Sigmoid colon (tissue), 7 donors: ENCODE data around the gene DNAH14. TPM values are rescaled to one million over a fixed set of nuclear protein-coding genes. Genes with fewer than 3 reads are reported as not detected.
"Not testable (repeated sequence)": the region's sequence is repeated elsewhere in the genome, so short reads cannot be mapped to it uniquely, and the experiment has no call there.

ENCODE experiments used
- DNase-seq: peaks from one replicate; pipeline ENCODE4 v3.0.0-alpha.2; 2019
- H3K27ac ChIP-seq, 4 donors: fragments of 200-600 bp; sonication (generic); one replicate each; pipeline ENCODE4 v1.5.1; 2016 to 2019; ENCODE audit warnings: mild to moderate bottlenecking in 1 of 4
- H3K27me3 ChIP-seq, 3 donors: fragments of 200-600 bp; sonication (generic); one replicate each; pipeline ENCODE4 v1.5.1; 2019; ENCODE audit warnings: mild to moderate bottlenecking in 1 of 3
- H3K36me3 ChIP-seq, 4 donors: fragments of 200-600 bp; sonication (generic); one replicate each; pipeline ENCODE4 v1.5.1; 2016 to 2019
- H3K4me1 ChIP-seq, 4 donors: fragments of 200-600 bp; sonication (generic); one replicate each; pipeline ENCODE4 v1.5.1; 2017 to 2019
- H3K4me3 ChIP-seq, 4 donors: fragments of 200-600 bp; sonication (generic); one replicate each; pipeline ENCODE4 v1.5.1; 2017 to 2019; ENCODE audit warnings: mild to moderate bottlenecking in 2 of 4, moderate library complexity in 1 of 4
- H3K9me3 ChIP-seq, 4 donors: fragments of 200-600 bp in 3 of 4; sonication (generic) in 3 of 4; one replicate each; pipeline versions ENCODE4 v1.5.1 to v1.6.1; 2013 to 2019
- CTCF ChIP-seq, 4 experiments: fragments of 450-650 bp in 3 of 4; fragments of 200-600 bp in 1 of 4; IDR thresholded peaks; one replicate each; pipeline ENCODE4 v1.5.1; 2016 to 2019; ENCODE audit warnings: antibody characterized with exemption in 4 of 4, mild to moderate bottlenecking in 3 of 4, moderate library complexity in 2 of 4
- EP300 ChIP-seq, 4 donors: sonication (generic); formaldehyde crosslinking; IDR thresholded peaks; one replicate each; pipeline ENCODE4 v1.6.1; 2017; ENCODE audit warnings: antibody characterized with exemption in 4 of 4
- POLR2A ChIP-seq, 2 donors: fragments of 450-650 bp; IDR thresholded peaks; one replicate each; pipeline ENCODE4 v1.6.1; 2016; ENCODE audit warnings: antibody characterized with exemption in 2 of 2, mild to moderate bottlenecking in 2 of 2, moderate library complexity in 2 of 2
- POLR2AphosphoS5 ChIP-seq, 4 donors: sonication (generic); formaldehyde crosslinking; IDR thresholded peaks; one replicate each; pipeline ENCODE4 v1.6.1; 2017; ENCODE audit warnings: antibody characterized with exemption in 4 of 4
- WGBS, 2 donors: extraction: QIAGEN DNeasy Blood & Tissue Kit; methylation state at CpG; one replicate each; pipeline ENCODE4 v1.1.7; 2013; 5-methylcytosine and 5-hydroxymethylcytosine counted together
- intact Hi-C: fragments of 100-400 bp; cut with DNase I; formaldehyde crosslinking; loops from one replicate; pipeline ENCODE4 v1.15.1; 2023
- polyA plus RNA-seq, 3 donors: library from polyadenylated mRNA; stranded (reverse); fragments of 200-250 nt; gene quantifications; one replicate each; pipeline ENCODE4 v1.2.3, GENCODE V29; 2013
- total RNA-seq, 4 donors: library from RNA; depleted of rRNA; stranded (reverse); fragments of >200 nt; gene quantifications; one replicate each; pipeline ENCODE4 v1.1.0, GENCODE V29; 2016
- donor health status: healthy with polysubstance abuse.
- donor health status: Bipolar disorder and iron deficiency.
- donor health status: healthy.

The DNAH14 gene
- total and polyA plus RNA-seq, 7 donors = 2.4 to 9.7 (median 3.3) TPM

DNA sequence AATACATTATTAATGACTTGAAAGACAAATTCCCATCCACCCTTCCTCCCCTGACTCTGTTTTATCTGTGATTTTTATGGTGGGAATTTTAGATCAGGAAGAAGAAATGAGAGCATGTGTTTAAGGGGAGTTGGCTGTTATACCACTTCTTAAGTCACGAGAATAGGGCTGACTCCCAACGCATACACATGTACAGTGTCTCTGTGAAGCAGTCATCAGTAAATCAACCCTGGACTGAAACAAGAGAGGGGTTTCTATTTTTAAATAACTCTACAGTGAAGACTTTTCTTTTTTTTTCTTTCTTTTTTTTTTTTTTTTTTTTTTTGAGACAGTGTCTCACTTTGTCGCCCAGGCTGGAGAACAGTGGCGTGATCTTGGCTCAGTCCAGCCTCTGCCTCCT, 392.3 kb downstream of the DNAH14 start:
- WGBS, 2 donors = 97 to 98% methylated on average over 4 of the region's 4 CpGs
- no peaks in the 10 kb centered on the region for H3K27me3 ChIP-seq
- intact Hi-C loops = no loop called here
- H3K4me3 ChIP-seq = no peak overlapping the region
- H3K9me3 ChIP-seq = no peaks in the 10 kb centered on the region
- H3K36me3 ChIP-seq = no peaks in the 10 kb centered on the region
- DNase-seq = no peak
- H3K27ac ChIP-seq = no peak overlapping the region
- no peaks in the 10 kb centered on the region for H3K4me1 ChIP-seq
- TF ChIP-seq POLR2A (IDR thresholded peaks at IDR 0.05) (no peak), POLR2AphosphoS5 (IDR thresholded peaks at IDR 0.05) (no peak), EP300 (IDR thresholded peaks at IDR 0.05) (no peak), CTCF (IDR thresholded peaks at IDR 0.05) (no peak)

- H3K4me1 ChIP-seq = no peaks in the 10 kb centered on the region
- no peaks in the 10 kb centered on the region for H3K36me3 ChIP-seq
- H3K27me3 ChIP-seq = no peaks in the 10 kb centered on the region
- H3K27ac ChIP-seq = no peak overlapping the region
- intact Hi-C loops = no loop called here
- DNase-seq = no peak
- H3K4me3 ChIP-seq = no peak overlapping the region
- H3K9me3 ChIP-seq = no peaks in the 10 kb centered on the region
- TF ChIP-seq POLR2AphosphoS5 (IDR thresholded peaks at IDR 0.05) = no peak
- no peak for TF ChIP-seq EP300 (IDR thresholded peaks at IDR 0.05)
- no peak for TF ChIP-seq POLR2A (IDR thresholded peaks at IDR 0.05)
- no peak for TF ChIP-seq CTCF (IDR thresholded peaks at IDR 0.05)
These were observed 399.6 kb downstream of the DNAH14 start for GRCh38 chr1:225329041-225329440.

DNA sequence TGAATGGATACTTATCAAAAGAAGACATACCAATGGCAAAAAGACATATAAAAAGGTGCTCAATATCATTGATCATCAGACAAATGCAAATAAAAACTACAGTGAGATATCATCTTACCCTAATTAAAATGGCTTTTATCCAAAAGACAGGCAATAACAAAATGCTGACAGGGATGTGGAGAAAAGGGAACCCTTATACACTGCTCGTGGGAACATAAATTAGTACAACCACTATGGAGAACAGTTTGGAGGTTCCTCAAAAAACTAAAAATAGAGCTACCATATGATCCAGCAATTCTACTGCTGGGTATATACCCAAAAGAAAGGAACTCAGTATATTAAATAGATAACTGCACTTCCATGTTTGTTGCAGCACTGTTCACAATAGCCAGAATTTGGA, 400.5 kb downstream of the DNAH14 start:
- H3K4me3 ChIP-seq, H3K9me3 ChIP-seq, intact Hi-C loops, DNase-seq, H3K27ac ChIP-seq, H3K27me3 ChIP-seq, H3K36me3 ChIP-seq, H3K4me1 ChIP-seq: not testable (repeated sequence)
- 73 to 92% methylated on average over 1 of the region's 1 CpG for WGBS, 2 donors

GRCh38 chr1:225332686-225333085, 403.2 kb downstream of the DNAH14 start:
- H3K4me3 ChIP-seq = no peak overlapping the region
- 95 to 98% methylated on average over 1 of the region's 1 CpG for WGBS, 2 donors
- H3K36me3 ChIP-seq = no peaks in the 10 kb centered on the region
- intact Hi-C loops = no loop called here
- no peaks in the 10 kb centered on the region for H3K4me1 ChIP-seq
- TF ChIP-seq EP300 (IDR thresholded peaks at IDR 0.05) (no peak), CTCF (IDR thresholded peaks at IDR 0.05) (no peak), POLR2A (IDR thresholded peaks at IDR 0.05) (no peak), POLR2AphosphoS5 (IDR thresholded peaks at IDR 0.05) (no peak)
- no peak overlapping the region for H3K27ac ChIP-seq
- no peak for DNase-seq
- H3K9me3 ChIP-seq = no peaks in the 10 kb centered on the region
- no peaks in the 10 kb centered on the region for H3K27me3 ChIP-seq

DNA sequence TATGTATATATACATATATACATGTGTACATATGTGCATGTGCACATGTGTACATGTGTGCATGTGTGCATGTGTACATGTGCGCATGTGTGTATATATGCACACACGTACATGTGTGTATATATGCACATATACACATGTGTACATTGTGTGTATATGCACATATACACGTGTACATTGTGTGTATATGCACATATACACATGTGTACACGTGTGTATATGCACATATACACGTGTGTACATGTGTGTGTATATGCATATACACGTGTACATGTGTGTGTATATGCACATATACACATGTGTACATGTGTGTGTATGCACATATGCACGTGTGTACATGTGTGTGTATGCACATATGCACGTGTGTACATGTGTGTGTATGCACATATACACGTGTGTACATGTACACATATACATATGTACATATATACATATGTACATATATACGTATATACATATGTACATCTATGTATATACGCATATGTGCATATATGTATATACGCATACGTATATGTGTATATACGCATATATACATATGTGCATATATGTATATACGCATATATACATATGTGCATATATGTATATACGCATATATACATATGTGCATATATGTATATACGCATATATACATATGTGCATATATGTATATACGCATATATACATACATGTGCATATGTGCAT, 405.8 kb downstream of the DNAH14 start:
- H3K27ac ChIP-seq, intact Hi-C loops, H3K9me3 ChIP-seq, H3K27me3 ChIP-seq, DNase-seq, H3K36me3 ChIP-seq, H3K4me1 ChIP-seq, H3K4me3 ChIP-seq: not testable (repeated sequence)
- WGBS, 2 donors = 40 to 67% methylated on average over 18 of the region's 18 CpGs

- no peak for DNase-seq
- no peak overlapping the region for H3K4me3 ChIP-seq
- WGBS, 2 donors = 92 to 94% methylated on average over 3 of the region's 3 CpGs
- H3K4me1 ChIP-seq = no peaks in the 10 kb centered on the region
- no peak overlapping the region for H3K27ac ChIP-seq
- H3K27me3 ChIP-seq = no peaks in the 10 kb centered on the region
- no peak for TF ChIP-seq EP300 (IDR thresholded peaks at IDR 0.05)
- no peak for TF ChIP-seq CTCF (IDR thresholded peaks at IDR 0.05)
- TF ChIP-seq POLR2AphosphoS5 (IDR thresholded peaks at IDR 0.05) = no peak
- no peak for TF ChIP-seq POLR2A (IDR thresholded peaks at IDR 0.05)
- intact Hi-C loops = no loop called here
- H3K36me3 ChIP-seq = no peaks in the 10 kb centered on the region
- no peaks in the 10 kb centered on the region for H3K9me3 ChIP-seq
These were observed 409.1 kb downstream of the DNAH14 start for GRCh38 chr1:225338545-225338944.
